HG03575 (cell line): ENCODE results near the gene ONECUT1.

ENCODE experiments used
- ATAC-seq: cut with Tn5 transposase; IDR thresholded peaks from one replicate; pipeline ENCODE4 v1.9.1; 2021; ENCODE audit not compliant: unreplicated experiment, insufficient number of reproducible peaks, low FRiP score; ENCODE audit errors: extremely low read depth

Gene ONECUT1

GRCh38 chr15:52710708-52711389 is 79.3 kb downstream of the ONECUT1 start:
- ATAC-seq = no peak

- ATAC-seq = no peak
These were observed 80.0 kb downstream of the ONECUT1 start for GRCh38 chr15:52710050-52710707.

GRCh38 chr15:52709187-52709981 is 80.8 kb downstream of the ONECUT1 start:
- no peak for ATAC-seq
